T-helper 1 cell treated with Interleukin-12 subunit alpha and Interleukin-12 subunit beta and Interleukin-4 antibody, amounts not matched to agents 30 ng/mL and 1 ng/mL, for 36 hours (primary cell): ENCODE data around the gene APOA1. TPM values are rescaled to one million over a fixed set of nuclear protein-coding genes. Genes with fewer than 3 reads are reported as not detected.

Experiments used
- intact Hi-C: fragments of 100-400 bp; cut with micrococcal nuclease; formaldehyde crosslinking; loops from one replicate; pipeline ENCODE4 v1.15.1; 2024
- total RNA-seq: library from RNA; stranded (reverse); gene quantifications from 2 replicates; pipeline ENCODE4 v1.2.3, GENCODE V29; 2022

APOA1 gene
- total RNA-seq, result 0.17 and 0.32 TPM in 2 replicates

- intact Hi-C loops, result no loop called here
These were observed at the start of gene APOA1 for GRCh38 chr11:116837231-116838091. TSS of gene APOA1 (minus strand) at chr11:116837622. CDS start at chr11:116837387, 235 bp downstream.

GRCh38 chr11:116885951-116886655 lies 48.7 kb upstream of the APOA1 start:
- intact Hi-C loops, result no loop called here

DNA sequence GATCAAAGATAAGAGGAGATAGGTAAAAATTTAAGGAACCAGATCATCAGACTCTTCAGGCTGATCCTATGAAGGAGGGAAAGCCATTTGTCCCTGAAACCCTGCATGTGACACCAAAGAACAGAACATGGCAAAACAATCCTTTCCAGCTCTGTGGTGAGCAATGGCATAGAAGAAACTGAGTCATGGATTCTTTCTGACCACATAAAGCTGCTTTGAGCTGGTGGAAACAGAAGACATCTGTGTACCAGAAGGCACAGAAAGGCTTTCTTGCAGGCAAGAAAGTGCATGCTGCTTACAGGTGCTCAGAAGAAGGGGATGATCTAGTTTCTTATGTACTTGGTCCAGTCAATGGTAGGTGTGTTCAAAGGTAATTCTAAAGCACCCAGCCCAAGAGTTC lies 45.0 kb upstream of the APOA1 start:
- intact Hi-C loops, result no loop called here

DNA sequence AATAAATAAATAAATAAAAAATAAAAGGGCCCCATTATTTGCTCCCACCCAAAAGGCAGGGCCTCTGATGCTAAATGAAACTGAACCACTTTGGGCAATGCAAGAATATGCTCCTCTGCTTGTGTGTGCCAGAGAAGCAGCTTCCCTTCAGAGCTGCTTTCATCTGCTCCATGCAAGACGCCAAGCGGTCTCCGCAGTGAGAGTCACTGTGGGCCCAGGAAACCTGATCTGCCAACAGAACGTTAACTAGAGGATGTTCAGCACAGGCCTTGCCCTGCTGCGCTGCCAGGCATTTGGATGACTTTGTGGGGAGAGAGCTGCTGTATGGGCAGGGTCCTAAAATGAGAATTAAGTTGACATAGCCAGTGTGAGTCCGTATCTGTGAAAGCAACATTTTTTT lies 43.7 kb upstream of the APOA1 start:
- intact Hi-C loops, result no loop called here

GRCh38 chr11:116879800-116880625 lies 42.6 kb upstream of the APOA1 start:
- intact Hi-C loops, result loop anchor here (1.0 to 2.0 kb wide), 5 partner anchors 47 to 346 kb away; partner anchors contain the start of genes APOA5 and PAFAH1B2

GRCh38 chr11:116876656-116877055 lies 39.2 kb upstream of the APOA1 start:
- intact Hi-C loops, result no loop called here

DNA sequence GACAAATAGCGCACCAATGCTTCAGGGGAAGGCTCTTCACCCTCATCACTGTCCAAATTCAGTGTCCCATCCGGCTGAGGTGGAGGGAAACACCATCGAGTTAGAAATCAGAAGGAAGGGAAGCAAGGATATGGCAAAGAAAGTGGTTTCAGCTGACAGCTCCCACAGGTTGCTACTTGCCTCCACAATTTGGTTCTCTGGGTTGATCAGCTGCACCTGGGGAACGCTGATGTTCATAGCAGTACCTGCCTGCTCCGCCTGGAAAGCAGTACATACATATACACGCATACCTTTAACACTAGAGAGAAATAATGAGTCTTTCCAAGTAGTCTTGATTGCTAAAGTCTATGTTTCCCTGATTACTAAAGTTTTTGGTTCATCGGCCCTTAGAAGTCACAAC lies 37.8 kb upstream of the APOA1 start:
- intact Hi-C loops, result no loop called here

DNA sequence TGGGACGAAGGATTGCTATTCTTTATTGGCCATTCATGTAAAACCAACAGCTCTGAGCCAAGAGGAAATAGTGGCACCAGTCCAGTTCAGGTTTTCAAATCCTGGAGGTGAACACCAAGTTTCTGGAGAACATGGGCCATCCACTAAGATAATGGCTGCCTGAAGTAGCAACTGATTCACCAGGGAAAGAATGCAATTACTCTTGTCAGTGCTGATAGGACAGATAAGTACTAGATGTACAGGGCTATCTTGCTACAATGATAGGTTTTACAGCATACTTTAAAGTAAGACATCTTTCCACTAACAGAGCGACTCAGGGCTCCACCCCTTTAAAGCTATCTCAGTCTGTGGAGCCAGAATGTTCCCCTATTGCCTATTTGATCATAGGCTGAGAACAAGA lies 36.8 kb upstream of the APOA1 start:
- intact Hi-C loops, result no loop called here

DNA sequence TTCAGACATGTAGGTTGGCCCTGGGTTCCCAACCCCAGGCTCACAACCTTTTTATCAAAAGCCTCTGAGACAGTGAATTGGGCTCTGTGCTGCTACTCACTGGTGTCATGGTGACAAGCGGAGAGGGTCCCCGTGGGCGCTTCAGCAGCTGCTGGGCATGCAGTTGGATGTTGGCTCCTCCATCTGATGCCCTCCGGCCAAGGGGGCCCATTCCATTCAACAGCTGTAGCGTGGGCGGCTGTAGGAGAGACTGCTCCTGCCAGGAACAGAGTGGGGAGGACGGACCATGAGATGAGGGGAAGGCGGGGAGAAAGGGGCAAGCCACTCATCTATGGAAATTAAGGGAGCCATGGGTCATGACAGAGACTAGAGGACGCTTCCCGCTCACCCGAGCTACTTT lies 36.0 kb upstream of the APOA1 start:
- intact Hi-C loops, result no loop called here

DNA sequence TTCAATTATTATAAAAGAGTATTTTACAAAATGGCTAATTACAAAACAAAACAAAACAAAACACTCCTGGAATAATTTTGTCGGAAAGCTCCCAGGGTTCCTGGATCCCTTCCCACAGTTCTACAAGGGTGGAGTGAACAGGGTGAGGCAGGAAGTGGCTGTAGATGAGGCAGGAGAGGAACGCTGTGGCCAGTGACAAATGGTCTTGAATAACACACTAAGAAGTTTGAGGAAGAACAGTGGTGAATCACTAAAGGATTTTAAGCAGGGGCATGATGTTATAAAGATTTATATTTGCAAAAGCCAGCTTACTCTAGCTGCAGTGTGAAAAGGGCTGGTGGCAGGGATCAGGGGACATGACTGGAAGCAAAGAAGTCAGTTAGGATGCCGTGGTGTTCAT lies 33.8 kb upstream of the APOA1 start:
- intact Hi-C loops, result no loop called here

- intact Hi-C loops, result loop anchor here (1.0 kb wide), 1 partner anchor 17 kb away; no protein-coding TSS in a partner anchor
These were observed 32.6 kb upstream of the APOA1 start for GRCh38 chr11:116870054-116870453.

DNA sequence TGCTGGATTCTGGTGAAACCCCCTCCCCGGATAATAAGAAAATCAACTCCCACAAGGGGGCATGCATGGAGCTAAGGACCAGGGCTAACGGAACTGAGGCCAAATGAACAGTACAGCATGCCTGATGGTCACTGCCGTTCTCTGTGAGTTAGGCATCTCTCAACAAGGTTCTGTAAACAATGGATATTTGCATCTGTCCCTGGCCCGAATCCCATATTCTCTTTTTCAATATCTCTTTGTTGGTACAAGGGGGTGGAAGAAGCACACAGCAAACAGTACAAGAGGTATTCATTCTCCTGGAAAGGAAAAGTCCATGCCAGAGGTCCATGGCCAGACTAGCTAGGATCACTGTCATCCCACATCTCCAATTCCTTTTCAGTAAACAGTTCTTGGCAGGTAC lies 32.2 kb upstream of the APOA1 start:
- intact Hi-C loops, result loop anchor here (1.0 kb wide), 1 partner anchor 16 kb away; no protein-coding TSS in a partner anchor

GRCh38 chr11:116868066-116868465 lies 30.6 kb upstream of the APOA1 start:
- intact Hi-C loops, result no loop called here

- intact Hi-C loops, result no loop called here
These were observed 30.2 kb upstream of the APOA1 start for GRCh38 chr11:116867619-116868018.

GRCh38 chr11:116866804-116867455 lies 29.5 kb upstream of the APOA1 start:
- intact Hi-C loops, result no loop called here

- intact Hi-C loops, result no loop called here
These were observed 28.3 kb upstream of the APOA1 start for GRCh38 chr11:116865696-116866095.

- intact Hi-C loops, result no loop called here
These were observed 27.1 kb upstream of the APOA1 start for GRCh38 chr11:116864531-116864930.

DNA sequence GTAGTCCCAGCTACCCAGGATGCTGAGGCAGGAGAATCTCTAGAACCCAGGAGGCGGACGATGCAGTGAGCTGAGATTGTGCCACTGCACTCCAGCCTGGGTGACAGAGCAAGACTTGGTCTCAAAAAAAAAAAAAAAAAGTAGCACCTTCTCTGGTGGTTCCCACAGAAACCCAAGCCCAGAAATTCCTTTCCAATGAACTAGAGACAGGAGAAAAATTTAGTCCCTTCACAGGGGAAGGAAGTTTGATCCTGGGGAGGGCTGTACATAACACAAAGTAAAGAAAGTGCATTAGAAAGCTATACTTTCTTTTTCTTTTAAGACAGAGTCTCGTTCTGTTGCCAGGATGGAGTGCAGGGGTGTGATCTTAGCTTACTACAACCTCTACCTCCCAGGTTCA lies 25.5 kb upstream of the APOA1 start:
- intact Hi-C loops, result no loop called here

- intact Hi-C loops, result no loop called here
These were observed 24.8 kb upstream of the APOA1 start for GRCh38 chr11:116862185-116862584.

DNA sequence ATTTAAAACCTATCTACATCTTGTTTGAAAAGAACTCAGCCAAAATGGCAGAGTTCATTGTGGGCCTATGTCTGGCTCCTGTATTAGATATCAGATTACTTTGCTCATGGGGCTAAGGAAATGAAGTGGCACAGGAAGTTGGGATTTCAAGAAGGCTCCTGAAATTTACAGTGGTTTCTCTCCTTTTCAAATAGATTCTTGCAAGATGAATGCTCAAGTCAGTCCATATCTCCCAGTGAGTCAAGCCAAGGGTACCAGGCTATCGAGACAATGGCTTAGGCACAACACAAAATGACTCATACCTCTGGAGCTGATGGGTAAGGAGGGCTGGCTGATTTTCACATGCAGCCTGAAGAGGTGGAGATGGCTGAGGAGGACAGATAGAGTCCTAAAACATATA lies 24.1 kb upstream of the APOA1 start:
- intact Hi-C loops, result no loop called here

DNA sequence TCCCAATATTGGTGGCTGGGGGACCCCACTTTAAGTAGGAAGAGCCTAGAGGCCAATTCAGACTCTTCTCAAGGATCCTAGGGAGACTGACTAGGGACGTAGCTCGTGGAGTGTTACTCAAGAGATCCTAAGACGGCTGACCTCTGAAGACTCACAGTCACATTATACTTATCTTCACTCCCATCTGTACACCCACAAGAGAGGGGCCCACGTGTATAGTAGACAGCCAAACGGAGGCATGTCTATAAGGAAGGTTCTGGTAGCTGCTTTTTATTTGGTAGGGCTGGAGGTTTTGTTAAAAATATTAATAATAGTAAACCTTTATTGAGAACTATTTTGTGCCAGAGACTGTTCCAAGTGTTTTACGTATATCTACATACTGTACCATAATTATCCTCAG lies 22.9 kb upstream of the APOA1 start:
- intact Hi-C loops, result no loop called here
